HUES64 (cell line): ENCODE data around the gene HNRNPA3.
"Not testable (repeated sequence)": the region's sequence is repeated elsewhere in the genome, so short reads cannot be mapped to it uniquely, and the experiment has no call there.

Experiments
- H3K27ac ChIP-seq: 2 replicates; pipeline ENCODE4 v1.7.0; 2013; ENCODE audit warnings: low read depth, low read length, inconsistent platforms
- H3K27me3 ChIP-seq: 2 replicates; pipeline ENCODE4 v1.6.1; 2013; ENCODE audit warnings: mild to moderate bottlenecking, low read length; ENCODE audit not compliant: insufficient read depth
- H3K36me3 ChIP-seq: 2 replicates; pipeline ENCODE4 v1.6.1; 2013; ENCODE audit warnings: mild to moderate bottlenecking, low read length; ENCODE audit not compliant: insufficient read depth
- H3K4me1 ChIP-seq: 2 replicates; pipeline ENCODE4 v1.6.1; 2013; ENCODE audit warnings: mild to moderate bottlenecking, low read length, moderate library complexity; ENCODE audit not compliant: insufficient read depth
- H3K4me3 ChIP-seq: 2 replicates; pipeline ENCODE4 v1.5.1; 2013; ENCODE audit warnings: mild to moderate bottlenecking, low read length, moderate library complexity
- H3K9ac ChIP-seq: 2 replicates; pipeline ENCODE4 v1.6.1; 2013; ENCODE audit warnings: mild to moderate bottlenecking, low read depth, low read length
- H3K9me3 ChIP-seq: 2 replicates; pipeline ENCODE4 v1.6.1; 2013; ENCODE audit warnings: low read depth, low read length; ENCODE audit not compliant: insufficient read depth
- WGBS: fragments of 150-250, 120-280 bp; methylation state at CpG from one replicate; pipeline ENCODE4 v1.1.7; 2013; ENCODE audit warnings: missing lambda C conversion rate; 5-methylcytosine and 5-hydroxymethylcytosine counted together

HNRNPA3 gene

DNA sequence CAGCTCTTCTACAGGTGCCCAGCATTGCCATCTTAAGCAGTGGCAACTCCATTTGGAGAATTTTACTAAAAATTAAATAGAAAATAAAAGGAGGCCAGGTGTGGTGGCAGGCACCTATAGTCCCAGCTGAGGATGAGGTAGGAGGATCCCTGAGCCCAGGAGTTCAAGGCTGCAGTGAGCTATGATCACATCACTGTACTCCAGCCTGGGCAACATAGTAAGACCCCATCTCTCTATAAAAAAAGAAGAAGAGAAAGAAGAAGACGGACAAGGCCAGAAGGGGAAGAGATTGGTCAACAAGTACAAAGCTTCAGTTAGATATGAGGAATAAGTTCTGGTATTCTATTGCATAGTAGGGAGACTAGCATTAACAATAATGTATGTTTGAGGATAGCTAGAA, 21.7 kb upstream of the HNRNPA3 start:
- Histone ChIP-seq H3K9ac (no peak overlapping the region), H3K4me3 (no peak overlapping the region), H3K9me3 (no peaks in the 10 kb centered on the region), H3K27me3 (no peaks in the 10 kb centered on the region), H3K27ac (no peak overlapping the region), H3K36me3 (no peaks in the 10 kb centered on the region), H3K4me1 (peaks cover 7% of the 10 kb centered on the region; the same call in 1 of the 2 replicates)
- 97% methylated on average over 1 of the region's 1 CpG for WGBS

DNA sequence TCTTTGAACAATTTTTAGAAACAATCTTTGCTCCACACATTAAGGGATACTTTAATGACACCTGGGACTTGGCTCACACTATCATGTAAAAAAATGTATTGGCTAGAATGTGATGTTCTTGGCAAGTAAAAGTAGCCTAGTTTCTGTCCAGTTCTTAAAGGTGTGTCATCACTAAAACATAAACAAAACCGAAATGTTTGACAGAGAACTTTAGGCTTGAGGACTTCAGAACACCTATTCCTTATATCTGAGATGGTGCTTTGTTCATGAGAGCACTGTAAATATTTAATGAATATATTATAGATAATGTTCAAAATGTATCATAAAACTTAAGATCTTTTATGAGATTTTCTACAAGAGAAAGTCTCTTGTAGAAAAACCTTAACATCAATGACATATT, 19.8 kb upstream of the HNRNPA3 start:
- no peaks in the 10 kb centered on the region for H3K9me3 ChIP-seq
- WGBS, result 100% methylated on average over 1 of the region's 1 CpG
- H3K4me1 ChIP-seq, result peaks cover 1% of the 10 kb centered on the region; the same call in 1 of the 2 replicates
- no peak overlapping the region for H3K9ac ChIP-seq
- H3K27ac ChIP-seq, result no peak overlapping the region
- H3K4me3 ChIP-seq, result no peak overlapping the region
- H3K36me3 ChIP-seq, result no peaks in the 10 kb centered on the region
- no peaks in the 10 kb centered on the region for H3K27me3 ChIP-seq

DNA sequence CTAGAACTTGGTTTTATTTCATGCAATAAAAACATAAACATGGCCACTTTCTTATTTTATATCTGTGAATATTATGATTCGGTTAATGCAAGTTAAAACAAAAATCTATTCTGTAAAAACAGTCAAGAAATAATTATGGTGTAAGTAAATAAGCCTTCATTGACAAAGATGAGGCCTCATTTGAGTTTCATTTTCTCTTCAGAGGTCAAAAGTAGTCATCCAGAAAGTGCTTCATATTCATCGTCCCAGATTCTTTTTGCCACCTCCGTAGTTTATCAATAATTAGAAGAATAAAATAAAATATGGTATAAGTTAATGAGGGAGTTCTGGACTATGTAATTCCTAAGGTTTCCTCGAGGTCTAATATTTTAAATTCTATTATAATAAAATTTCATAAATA, 19.4 kb upstream of the HNRNPA3 start:
- Histone ChIP-seq H3K9ac (no peak overlapping the region), H3K4me1 (no peaks in the 10 kb centered on the region), H3K9me3 (no peaks in the 10 kb centered on the region), H3K36me3 (no peaks in the 10 kb centered on the region), H3K4me3 (no peak overlapping the region), H3K27ac (no peak overlapping the region), H3K27me3 (no peaks in the 10 kb centered on the region)
- WGBS, result 83% methylated on average over 1 of the region's 4 CpGs

DNA sequence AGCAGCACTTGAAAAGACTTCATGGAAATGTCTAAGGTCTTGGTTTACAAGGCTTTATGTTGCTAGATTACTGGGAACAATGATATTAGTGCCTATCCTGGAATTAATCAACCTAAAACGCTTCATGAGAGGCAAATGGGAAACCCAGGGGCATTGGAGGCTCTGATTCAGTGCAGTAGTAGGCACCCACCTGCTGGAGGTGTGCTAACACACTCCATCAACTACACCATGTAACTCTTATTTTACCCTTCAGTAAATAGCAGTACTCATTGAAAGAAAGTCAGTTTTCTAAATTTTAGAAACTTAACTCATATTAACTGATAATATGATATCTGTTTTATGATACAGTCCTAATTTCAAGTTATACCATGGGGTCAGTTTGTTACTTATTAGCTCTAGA, 17.4 kb upstream of the HNRNPA3 start:
- H3K9ac ChIP-seq, result no peak overlapping the region
- H3K27ac ChIP-seq, result no peak overlapping the region
- H3K4me1 ChIP-seq, result no peaks in the 10 kb centered on the region
- no peaks in the 10 kb centered on the region for H3K9me3 ChIP-seq
- H3K4me3 ChIP-seq, result no peak overlapping the region
- 89% methylated on average over 1 of the region's 1 CpG for WGBS
- H3K36me3 ChIP-seq, result no peaks in the 10 kb centered on the region
- H3K27me3 ChIP-seq, result no peaks in the 10 kb centered on the region

DNA sequence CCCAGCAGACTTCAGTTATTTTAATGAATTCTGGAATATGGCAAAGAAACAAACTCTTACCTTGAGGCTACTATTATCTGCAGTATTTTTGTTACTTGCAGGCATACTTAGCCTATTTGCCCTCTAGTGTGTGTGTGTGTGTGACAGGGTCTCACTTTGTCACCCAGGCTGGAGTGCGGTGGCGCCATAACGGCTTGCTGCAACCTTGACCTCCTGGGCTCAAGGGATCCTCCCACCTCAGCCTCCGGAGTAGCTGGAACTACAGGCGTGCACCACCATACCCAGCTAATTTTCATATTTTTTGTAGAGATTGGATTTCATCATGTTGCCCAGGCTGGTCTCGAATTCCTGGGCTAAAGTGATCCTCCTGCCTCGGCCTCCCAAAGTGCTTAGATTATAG, 12.2 kb upstream of the HNRNPA3 start:
- not testable (repeated sequence) for H3K9ac ChIP-seq, H3K36me3 ChIP-seq, H3K9me3 ChIP-seq, H3K27ac ChIP-seq, H3K27me3 ChIP-seq, H3K4me3 ChIP-seq
- 97% methylated on average over 7 of the region's 7 CpGs for WGBS
- peaks cover 17% of the 10 kb centered on the region for H3K4me1 ChIP-seq

DNA sequence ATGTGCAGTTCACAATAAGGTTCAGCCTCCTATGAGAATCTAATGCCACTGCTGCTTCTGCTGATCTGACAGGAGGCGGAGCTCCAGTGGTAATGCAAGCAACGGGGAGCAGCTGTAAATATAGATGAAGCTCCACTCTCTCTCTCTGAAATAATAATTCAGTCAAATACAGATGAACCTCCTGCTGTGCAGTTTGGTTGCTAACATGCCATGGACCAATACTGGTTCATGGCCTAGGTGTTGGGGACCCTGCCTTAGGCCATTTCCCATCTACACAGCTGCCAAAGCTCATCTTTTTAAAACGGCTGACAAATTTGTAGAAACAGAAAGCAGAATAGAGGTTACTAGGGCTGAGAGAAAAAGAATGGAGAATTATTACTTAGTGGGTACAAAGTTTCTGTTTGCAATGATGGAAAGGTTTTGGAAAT, 10.7 kb upstream of the HNRNPA3 start:
- peaks cover 24% of the 10 kb centered on the region for H3K4me1 ChIP-seq
- no peak overlapping the region for H3K9ac ChIP-seq
- no peaks in the 10 kb centered on the region for H3K36me3 ChIP-seq
- H3K27me3 ChIP-seq, result no peaks in the 10 kb centered on the region
- H3K9me3 ChIP-seq, result no peaks in the 10 kb centered on the region
- 87% methylated on average over 3 of the region's 3 CpGs for WGBS
- H3K4me3 ChIP-seq, result no peak overlapping the region
- H3K27ac ChIP-seq, result no peak overlapping the region

DNA sequence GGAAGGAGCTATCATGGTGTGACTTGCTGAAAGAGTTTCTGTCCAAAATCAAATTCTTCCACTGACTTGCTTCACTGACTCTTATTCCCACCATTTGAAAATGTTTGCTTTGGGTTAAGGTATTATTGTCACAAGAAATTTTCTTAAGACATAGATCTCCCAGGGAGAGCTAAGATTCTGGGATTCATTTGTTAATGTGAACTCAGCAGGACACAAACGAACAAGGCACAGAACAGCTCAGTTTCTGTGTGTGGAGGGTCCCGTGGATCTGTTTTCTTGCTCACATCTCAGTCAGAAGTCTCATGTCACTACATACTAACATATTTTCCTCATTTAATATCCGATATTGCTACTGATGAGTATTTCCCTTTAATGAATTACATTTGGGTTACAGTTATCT, 8.2 kb upstream of the HNRNPA3 start:
- WGBS, result 23% methylated on average over 3 of the region's 3 CpGs
- peak overlapping the region; percentile 69; the same call in 1 of the 2 replicates for H3K27ac ChIP-seq
- H3K27me3 ChIP-seq, result no peaks in the 10 kb centered on the region
- no peaks in the 10 kb centered on the region for H3K36me3 ChIP-seq
- H3K9ac ChIP-seq, result no peak overlapping the region
- peaks cover 24% of the 10 kb centered on the region for H3K4me1 ChIP-seq
- 0 out of 2 replicates have a peak overlapping the region, but pooled peaks have one; percentile 3 for H3K4me3 ChIP-seq
- H3K9me3 ChIP-seq, result no peaks in the 10 kb centered on the region

DNA sequence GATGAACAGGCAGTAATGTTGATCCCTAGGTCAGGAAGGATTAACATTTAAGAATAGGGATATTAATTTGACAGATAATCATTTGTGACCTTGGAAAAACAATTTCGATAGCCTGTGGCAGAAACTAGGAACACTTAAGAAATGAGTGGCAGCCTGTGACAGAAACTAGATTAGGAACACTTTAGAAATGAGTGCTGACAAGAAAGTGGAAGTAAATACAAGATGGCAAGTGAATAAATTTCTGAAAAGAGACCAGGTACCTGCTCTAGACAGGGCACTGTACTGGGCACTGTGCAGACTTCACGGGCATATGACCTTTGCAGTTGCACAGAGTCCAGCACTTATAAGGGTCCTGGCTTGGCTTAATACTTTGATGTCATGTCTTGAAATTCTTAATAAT, 5.5 kb upstream of the HNRNPA3 start:
- H3K27me3 ChIP-seq, result no peaks in the 10 kb centered on the region
- H3K4me3 ChIP-seq, result no peak overlapping the region
- no peaks in the 10 kb centered on the region for H3K36me3 ChIP-seq
- no peak overlapping the region for H3K27ac ChIP-seq
- no peak overlapping the region for H3K9ac ChIP-seq
- peaks cover 34% of the 10 kb centered on the region for H3K4me1 ChIP-seq
- H3K9me3 ChIP-seq, result no peaks in the 10 kb centered on the region
- WGBS, result 93% methylated on average over 2 of the region's 2 CpGs

DNA sequence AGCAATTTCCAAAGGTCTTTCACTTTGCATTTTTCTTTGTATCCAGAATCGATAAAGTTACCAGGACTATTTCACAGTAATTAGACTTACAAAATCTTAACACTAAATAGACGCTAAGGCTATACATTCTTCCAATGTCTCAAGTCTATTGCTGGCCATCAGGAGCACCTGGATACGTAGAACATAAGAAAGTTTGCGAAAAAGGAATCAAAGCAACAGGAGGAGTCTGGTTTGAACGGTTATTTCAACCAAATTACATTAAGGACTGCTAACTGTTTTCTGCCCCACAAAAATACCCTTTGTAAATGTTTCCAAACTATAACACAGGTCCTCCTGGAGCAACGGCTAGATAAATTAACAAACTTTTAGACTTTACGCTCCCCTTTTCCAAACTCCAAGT, 1.4 kb upstream of the HNRNPA3 start:
- Histone ChIP-seq H3K27ac (peak overlapping the region; percentile 94), H3K9ac (peak overlapping the region; percentile 89), H3K36me3 (peaks cover 23% of the 10 kb centered on the region), H3K4me3 (peak overlapping the region; percentile 96), H3K9me3 (no peaks in the 10 kb centered on the region), H3K4me1 (peaks cover 16% of the 10 kb centered on the region), H3K27me3 (no peaks in the 10 kb centered on the region)
- WGBS, result 80% methylated on average over 7 of the region's 7 CpGs

DNA sequence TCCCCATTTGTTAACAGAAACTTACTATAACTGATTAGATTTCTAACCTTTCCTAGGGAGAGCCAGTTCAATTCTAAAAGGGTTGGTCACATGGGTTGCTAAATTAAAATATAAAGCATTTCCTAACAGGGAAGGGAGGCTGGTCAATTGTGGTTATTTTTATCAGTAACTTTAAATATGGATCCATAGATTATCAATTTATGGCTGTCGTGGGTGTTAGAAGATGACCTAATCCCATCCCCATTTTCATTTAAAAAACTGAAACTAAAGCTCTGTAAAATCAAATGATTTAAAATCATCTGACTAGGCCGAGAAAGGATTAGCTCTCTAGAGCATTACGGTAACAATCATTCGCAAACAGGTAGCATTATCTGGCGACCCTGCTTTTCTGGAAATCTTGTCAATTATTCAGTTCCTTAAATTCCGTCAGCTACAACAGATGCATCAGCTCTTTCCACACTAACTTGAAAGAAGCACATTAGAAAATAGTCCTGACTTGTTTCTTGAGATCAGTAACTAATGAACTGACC, 953 bp upstream of the HNRNPA3 start:
- peaks cover 28% of the 10 kb centered on the region for H3K36me3 ChIP-seq
- H3K4me3 ChIP-seq, result peak overlapping the region; percentile 96
- H3K27me3 ChIP-seq, result no peaks in the 10 kb centered on the region
- H3K9me3 ChIP-seq, result no peaks in the 10 kb centered on the region
- 35% methylated on average over 6 of the region's 6 CpGs for WGBS
- peak overlapping the region; percentile 89 for H3K9ac ChIP-seq
- H3K4me1 ChIP-seq, result peaks cover 14% of the 10 kb centered on the region
- peak overlapping the region; percentile 94 for H3K27ac ChIP-seq

DNA sequence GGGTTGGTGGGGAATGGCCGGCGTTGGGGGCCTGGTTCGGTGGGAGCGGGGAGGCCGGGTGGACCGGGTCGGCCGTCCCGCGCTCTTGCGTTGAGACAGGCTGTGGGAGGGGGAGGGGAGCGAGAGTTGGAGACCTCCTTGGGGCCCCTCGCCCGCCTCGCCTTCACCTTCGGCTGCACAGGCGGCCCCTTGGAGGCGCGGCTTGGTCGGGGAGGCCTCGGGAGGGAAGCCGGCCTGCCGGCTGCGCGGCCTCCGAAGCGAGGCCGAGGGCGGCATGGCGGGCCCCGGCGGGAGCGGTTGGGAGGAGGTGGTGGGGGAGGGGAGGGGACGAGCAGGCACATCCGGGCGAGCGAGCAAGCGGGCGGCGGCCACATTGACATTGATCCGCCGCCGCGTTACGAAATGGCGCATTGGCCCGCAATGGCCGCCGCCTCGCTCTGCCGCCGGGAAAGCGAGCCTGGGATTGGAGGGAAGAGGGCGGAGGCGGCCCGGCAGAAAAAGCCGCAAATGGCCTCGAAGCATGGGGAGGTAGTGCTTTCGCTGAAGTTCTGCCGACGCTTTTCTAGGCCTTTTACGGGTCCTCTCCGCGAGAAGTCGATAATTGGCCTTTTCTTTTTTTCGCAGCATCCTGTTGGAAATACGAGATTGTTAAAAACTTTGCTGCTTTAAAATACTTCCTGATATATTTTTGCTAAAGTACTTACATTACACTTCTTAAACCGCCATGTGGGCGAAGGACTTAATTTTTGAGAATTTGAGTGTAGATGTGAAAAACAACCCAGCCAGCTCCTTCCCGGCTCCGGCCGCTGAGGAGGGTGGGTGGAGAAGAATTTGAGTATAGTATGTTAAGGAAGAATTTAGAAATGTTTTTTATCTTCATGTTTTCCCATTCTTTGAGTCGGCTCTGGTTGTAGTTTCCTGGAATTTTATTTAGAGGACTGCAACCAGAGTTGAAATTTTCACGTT, 580 bp downstream of the HNRNPA3 start:
- H3K4me3 ChIP-seq, result peak overlapping the region; percentile 96
- H3K36me3 ChIP-seq, result peaks cover 43% of the 10 kb centered on the region
- H3K27ac ChIP-seq, result peak overlapping the region; percentile 100
- no peaks in the 10 kb centered on the region for H3K27me3 ChIP-seq
- H3K4me1 ChIP-seq, result peaks cover 17% of the 10 kb centered on the region
- WGBS, result under 1% methylated on average over 73 of the region's 74 CpGs
- H3K9ac ChIP-seq, result peak overlapping the region; percentile 99
- no peaks in the 10 kb centered on the region for H3K9me3 ChIP-seq
